A172 (cell line): ENCODE measurements around the gene NPRL2. TPM values are rescaled to one million over a fixed set of nuclear protein-coding genes. Genes with fewer than 3 reads are reported as not detected.

ENCODE experiments used
- DNase-seq: peaks from one replicate; pipeline ENCODE4 v3.0.0-alpha.2; 2015; ENCODE audit warnings: low spot score
- total RNA-seq: library from RNA; depleted of rRNA; stranded (reverse); fragments of >200 nt; shearing (Covaris generic); gene quantifications from 2 replicates; pipeline ENCODE4 v1.2.3, GENCODE V29; 2014

The NPRL2 gene
- total RNA-seq, 1 experiment from 2014 or later = 23.1 TPM

DNA sequence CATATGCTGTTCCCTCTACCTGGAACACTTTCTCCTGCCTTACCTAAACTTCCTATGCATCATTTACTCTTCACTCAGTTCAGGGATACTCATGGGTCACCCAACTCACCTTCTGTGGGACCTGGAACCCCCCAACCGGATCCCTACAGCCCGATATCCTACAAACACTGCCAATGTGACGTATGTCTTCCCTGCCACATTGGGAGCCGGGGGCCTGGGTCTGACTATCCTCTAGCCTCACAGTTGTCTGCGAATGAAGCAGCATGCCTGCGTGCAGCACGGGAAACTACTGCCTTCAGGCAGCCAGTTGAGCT, 405 bp downstream of the NPRL2 start:
- no peak for DNase-seq

DNA sequence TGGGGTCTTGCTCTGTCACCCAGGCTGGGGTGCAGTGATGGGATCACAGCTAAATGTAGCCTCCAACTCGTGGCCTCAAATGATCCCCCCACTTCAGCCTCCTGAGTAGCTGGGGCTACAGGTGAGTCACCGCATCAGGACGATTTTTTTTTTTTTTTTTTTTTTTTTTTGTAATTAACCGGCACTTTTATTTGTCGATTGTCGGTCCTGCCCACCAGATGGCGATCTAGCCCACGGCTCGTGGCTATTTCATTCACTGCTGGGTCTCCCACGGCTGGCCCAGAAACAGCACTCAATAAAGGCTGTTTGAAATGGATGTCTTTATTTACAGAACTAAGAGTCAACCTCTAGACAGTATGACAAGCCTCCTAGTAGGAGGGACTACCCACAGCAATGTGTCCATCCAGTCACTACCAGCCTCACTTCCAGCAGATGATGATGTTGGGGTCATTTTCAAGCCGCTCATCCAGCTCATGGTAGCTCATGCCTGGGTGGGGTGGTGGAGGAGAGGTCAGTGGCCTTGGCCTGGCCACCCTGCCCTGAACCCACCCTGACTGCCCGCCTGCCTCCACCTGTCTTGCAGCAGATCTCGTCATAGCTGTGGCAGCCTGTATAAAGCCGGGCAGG, 3.3 kb downstream of the NPRL2 start:
- peak; percentile 68 for DNase-seq

DNA sequence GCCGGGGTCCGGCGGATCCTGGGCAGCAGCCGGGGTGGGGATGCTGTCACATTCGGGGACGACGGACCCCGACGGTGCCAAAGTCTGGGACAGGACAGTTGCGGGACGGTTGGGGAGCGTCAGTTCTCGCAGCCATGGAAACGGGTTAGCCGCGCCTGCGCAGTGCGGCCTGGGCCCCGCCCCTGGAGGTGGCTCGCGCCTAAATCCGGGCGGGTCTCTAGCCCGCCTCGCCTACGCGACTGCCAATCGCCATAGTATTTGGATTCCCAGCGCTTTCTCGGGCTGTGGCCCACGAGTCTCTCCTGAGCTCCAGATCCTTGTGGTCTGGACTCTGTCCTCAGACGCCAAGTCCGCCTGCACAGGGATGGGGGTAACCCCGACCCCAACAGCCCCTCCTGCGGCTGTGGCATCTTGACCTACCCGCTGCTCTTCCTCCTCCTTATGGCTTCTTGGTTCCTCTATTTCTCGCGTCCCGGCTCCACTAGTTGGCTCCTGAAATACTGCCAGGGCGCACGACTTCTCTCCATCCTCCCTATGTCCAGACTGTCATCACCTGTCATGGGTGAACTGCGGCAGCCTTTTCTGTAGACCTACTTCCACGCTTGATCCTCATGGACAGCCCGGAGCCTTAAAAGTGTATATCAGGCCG, 4.9 kb downstream of the NPRL2 start, which contains the start of gene ZMYND10:
TSS of gene ZMYND10 (minus strand) at position 147 of the 649 bp plus-strand sequence. CDS start 153 bp downstream, outside the sequence.
- no peak for DNase-seq

DNA sequence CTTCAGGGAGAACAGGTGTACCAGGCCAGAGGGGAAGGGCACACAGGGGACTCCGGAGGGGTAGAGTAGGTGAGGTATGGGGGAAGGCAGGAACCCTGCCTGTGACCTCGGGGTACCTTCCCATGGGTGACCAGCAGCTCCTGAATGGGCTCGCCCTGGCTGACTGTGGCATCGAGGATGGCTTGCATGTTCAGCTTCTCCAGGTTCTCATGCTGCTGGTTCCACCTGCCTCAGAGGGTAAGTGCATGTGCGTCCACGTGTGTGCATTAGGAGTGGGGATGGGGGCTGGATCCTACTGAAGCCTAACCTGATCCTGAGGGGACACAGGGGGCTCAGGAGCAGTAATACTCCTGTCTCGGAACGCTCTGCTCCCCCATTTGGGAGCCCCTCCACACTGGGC, 5.6 kb downstream of the NPRL2 start:
- DNase-seq = no peak

DNA sequence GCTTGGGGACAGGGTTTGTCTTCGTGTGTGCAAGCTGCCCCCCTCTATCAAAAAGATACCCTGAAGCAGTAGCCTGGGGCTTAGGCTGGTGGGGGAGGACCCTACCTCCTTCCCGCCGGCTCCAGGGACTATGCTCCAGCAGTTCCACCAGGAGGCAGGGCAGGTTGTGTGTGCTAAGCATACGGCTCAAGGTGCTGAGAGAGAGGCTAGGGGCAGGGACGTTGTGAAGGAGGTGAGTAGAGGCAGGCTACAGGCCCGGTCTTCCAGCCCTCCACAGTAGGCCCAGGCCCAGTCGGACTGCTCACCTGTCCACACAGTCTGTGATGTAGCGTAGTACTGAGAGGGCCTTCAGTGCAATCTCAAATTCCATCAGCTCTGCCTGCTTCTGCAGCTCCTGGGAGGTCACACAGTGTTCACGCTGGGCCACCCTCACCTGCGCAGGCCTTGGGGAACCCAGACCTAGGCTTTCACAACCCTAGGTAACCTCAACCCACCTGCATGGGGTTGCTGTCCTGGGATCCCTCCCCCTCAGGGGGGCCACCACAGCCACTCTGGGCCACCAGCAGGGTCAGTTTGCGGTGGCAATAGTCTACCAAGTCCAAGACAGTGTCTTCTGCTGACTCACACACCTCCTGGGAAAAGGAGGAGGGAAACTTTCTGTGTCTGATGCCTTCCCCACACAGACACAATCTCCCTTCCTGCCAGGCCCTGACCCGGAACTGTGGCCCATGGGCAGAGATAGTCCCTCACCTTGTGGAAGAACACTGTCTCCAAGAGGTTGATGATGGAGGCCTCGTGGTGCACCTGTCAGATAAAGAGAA, 7.6 kb downstream of the NPRL2 start:
- no peak for DNase-seq

DNA sequence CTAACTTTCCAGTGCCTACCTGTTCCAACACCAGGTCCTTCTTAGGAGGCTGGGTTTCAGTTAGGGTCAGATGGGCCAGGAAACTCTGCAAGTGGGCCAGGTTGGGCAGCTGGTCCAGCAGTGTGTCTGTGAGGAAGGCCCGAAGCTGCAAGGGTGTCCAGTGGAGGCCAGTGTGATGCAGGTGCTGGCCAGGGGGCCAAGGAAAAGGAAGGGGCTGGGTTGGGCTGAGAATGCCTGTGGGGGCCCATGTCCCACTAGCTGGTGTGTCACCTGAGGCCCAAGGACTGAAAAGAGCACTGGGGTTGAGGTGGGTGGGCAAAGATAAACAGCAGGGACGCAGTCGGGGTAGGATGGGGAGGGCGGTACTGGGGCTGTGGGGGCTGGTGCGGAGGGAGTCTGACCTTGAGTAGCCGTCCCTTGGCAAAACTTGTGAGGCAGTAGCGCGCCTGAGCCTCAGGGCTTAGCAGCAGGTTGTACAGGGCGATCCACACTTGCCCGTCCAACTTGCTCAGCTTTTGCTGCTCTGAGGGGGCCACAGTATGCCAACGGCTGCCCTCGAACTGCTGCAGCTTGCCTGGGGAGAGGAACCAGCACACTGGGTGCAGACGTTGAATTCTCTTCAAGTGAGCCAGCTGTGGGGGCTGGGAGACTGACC, 8.5 kb downstream of the NPRL2 start:
- no peak for DNase-seq

DNA sequence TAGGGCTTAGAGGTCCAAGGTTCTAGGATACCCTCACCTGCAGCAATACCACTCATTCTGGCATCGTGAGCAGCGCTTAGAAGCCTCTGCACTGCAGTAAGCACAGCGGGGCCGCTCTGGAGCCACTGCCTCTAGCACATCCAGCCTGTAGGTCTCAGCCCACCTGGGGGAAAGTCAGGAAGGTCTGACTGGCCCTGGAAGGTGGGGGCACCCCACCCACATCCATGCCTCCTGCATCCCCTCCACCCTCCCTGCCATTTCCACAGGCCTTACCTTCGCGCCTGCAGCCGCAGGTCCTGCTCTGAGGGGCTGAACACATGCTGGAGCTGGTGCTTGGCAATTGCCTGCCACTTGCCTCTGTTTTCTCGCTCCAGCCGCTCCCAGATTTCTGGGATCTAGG, 9.0 kb downstream of the NPRL2 start:
- DNase-seq = no peak

DNA sequence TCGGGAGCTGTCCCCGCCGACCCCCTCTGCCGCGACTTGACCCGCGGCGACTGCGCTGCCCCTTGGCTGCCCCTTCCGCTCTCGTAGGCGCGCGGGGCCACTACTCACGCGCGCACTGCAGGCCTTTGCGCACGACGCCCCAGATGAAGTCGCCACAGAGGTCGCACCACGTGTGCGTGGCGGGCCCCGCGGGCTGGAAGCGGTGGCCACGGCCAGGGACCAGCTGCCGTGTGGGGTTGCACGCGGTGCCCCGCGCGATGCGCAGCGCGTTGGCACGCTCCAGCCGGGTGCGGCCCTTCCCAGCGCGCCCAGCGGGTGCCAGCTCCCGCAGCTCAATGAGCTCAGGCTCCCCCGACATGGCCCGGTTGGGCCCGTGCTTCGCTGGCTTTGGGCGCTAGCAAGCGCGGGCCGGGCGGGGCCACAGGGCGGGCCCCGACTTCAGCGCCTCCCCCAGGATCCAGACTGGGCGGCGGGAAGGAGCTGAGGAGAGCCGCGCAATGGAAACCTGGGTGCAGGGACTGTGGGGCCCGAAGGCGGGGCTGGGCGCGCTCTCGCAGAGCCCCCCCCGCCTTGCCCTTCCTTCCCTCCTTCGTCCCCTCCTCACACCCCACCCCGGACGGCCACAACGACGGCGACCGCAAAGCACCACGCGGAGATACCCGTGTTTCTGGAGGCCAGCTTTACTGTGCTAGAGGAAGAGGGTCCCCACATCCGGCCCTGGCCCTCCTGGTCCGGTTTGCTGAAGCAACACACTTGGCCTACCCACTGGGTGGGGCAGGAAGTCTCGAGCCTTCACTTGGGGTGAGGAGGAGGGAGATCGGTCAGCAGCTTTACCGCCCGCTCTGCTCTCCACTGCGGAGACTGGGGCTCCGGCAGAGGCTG, 9.9 kb downstream of the NPRL2 start, which contains the start of gene RASSF1:
TSS of gene RASSF1 (minus strand) at position 389 of the 882 bp plus-strand sequence. CDS start at position 358, 31 bp downstream.
- no peak for DNase-seq

DNA sequence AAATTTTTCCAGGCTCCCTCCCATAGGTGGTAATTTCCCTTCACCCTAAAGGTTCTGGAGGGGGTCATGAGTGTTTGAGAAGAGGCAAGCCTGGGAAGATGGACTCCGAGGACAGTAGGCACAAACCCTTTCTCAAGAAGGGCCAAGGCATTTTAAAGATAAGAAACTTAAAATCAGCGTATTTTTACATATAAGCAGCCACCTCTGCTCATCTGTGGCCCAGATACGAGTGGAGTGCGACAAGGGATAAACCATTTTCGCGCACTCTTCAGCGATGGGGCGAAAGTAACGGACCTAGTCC, 10.5 kb downstream of the NPRL2 start:
- DNase-seq = no peak

DNA sequence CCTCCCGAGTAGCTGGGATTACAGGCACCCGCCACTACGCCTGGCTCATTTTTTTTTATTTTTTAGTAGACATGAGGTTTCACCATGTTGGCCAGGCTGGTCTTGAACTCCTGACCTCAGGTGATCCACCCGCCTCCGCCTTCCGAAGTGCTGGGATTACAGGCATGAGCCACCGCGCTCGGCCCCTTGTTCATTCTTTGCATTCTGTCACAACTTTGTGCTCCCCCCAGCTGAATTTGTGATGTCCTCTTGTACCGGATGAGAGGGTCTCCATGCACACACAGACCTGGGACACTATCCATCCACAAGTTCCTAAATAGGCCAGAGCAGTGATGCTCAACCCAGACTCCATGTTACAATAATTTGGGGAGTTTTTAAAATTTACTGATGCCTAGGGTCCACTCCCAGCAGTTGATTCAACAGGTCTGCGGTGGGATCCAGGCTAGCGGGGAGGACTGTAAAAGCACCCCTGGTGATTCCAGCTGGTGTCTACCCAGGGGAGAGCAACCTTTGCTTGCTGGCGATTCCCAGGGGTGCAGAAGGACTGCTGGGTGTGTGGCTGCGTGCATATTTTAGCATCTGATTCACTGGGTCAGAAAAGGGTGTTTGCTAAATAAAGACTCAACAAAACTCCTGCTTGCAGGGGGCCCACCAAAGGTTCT, 11.0 kb downstream of the NPRL2 start:
- DNase-seq = no peak

DNA sequence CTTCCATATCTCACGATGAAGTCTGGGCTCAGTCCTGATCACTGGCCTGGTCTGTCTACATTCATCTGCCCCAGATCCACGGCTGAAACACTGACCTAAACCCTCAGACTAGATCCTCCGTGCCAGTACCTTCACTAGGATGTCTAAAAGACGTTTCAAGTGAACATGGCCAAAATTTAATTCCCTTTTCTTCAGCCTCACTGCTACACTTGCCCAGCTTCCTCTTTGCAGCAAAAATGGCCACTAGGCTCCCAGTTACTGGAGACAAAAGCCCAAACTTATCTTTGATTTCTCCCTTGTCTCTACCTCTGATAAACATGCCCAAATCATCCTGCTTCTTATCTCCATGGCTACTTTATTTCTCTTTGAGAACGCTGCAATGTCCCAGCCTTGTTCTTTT, 11.6 kb downstream of the NPRL2 start:
- no peak for DNase-seq

DNA sequence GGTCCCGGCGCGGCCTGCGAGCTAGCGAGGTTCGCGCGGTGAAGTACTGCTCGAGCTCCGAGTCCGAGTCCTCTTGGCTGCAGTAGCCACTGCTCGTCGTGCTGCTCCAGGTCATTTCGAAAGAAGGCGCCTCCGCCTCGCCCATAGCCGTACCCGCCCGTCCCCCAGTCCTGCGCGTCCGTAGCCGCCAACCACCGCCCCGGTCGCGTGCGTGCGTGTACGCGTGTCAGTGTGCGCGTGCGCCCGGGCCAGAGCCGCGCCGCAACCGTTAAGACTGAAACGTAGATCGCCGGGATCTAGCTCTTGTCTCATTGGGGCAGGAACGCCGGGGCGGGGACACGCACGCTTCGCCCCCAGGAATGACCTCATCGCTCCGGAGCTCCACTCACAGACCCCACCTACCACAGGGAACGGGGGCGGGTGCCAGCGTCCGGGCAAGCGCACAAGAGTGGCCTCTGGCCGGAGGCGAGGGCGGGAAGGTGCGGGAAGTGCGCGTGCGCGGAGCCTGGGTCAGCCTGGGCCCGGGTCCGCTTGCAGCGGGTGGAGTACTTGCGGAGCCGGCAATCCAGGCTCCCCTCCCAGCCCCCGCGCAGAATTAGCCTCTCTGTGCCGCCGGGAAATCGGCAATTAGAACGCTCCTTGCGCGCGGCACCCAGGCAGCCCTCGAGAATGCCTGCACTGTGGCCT, 13.3 kb downstream of the NPRL2 start:
- DNase-seq = peak; percentile 97

DNA sequence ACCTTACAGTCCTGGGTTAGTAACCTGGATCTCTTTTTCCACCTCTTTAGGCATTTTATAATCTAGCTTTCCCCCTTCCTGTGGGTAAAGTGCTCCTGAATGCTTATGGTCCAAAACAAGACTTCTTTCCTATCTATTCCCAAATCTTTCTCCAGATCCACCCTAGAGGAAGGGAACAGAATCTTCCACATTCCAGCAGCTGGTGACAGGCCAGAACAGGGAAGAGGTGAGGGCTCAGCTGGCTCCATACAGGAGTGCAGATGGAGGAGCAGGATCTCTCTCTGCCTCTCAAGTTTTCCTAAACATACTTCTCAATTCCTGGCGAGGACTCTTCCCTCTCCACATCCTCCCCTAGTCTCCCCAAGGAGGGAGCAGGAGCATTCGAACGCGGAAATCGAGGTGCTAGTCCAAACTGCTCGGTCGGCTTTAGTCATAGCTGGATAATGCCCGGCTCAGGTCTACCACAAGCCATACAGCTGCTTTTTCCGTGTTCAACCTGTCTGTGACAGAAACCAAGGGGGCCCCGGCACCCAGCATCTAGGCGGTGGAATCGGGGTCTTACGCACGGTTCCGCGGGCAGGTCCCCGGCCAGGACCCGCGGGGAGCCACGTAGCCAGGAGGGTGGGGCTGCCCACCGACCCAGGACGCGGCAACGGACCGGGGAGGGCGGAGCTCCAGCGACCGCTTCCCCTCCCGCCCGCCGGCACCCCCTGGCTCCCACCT, 14.0 kb downstream of the NPRL2 start:
- peak; percentile 35 for DNase-seq

DNA sequence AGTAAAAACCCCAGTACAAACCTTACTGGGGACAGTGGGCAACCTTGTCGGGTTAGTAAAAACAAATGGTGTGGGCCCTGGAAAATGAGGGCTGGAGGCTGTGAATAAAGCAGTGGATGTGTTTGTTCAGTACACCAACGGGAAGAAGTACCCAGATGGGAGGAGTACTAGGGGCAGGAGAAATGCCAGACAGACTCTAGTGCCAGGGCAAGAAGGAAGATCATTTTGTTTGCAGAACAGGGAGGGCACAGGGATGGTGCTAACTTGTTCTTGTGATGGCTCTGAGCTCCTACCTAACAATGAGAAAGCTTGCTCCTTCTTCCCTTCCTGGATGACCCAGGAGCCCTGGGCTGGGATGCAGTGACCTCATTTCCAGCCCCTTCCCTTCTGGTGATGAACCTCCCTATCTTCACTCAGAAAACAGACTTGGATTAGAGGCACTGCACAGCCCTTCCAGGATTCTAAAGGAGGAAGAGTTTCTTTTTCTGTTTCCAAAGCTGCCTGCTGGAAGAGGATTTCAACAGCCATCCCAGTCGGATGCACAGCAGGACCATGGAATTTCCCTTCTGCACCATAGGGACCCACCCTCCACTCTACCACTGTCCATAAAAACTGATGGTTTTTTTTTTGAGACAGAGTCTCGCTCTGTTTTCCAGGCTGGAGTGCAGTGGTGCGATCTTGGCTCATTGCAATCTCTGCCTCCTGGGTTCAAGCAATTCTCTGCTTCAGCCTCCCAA, 16.1 kb downstream of the NPRL2 start:
- DNase-seq = no peak

DNA sequence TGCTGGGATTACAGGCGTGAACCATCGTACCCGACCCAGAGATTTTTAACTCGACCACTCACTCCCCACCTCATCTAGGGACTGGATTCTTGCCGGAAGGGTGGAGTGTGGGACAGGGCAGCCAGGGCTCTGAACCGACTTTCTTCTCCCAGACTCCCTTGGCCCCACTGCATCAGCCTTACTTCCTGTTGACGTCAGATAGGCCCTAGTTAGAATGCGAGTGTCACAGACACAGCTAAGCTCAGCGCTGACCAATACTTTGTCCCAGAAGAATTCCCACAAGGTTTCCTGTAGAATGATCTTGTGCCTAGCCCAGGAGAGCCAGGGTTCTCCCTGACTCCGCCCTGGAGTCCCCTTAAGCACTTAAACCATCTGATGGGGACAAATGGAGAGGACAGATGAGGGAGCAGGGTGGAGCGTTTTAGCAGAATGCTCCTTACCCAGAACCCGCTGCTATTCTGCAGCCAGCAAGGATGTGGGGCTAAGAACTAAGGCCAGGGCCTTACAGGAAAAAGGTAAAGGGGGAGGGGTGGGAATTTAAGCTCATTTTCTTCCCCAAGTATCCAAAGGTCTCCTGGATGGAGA, 16.7 kb downstream of the NPRL2 start:
- no peak for DNase-seq

DNA sequence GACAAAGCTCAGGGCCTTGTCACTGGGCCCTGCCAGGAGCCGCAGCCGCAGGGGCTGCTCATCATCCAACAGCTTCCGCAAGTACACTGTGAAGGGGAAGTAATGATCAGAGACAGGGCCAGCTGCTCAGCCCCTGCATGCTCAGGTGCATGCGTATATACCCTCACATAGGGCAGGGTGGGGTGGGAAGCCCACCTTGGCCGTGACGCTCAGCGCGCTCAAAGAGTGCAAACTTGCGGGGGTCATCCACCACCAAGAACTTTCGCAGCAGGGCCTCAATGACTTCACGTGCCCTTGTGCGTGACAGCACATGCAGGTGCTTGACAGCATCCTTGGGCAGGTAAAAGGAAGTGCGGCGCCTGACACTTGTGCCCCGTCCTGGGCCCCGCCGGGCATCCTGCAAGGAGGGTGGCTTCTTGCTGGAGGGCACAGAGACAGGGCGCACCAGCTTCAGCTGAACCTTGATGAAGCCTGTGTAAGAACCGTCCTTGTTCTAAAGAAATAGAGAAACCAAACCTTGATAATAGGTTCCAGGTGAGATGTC, 19.1 kb downstream of the NPRL2 start:
- no peak for DNase-seq

DNA sequence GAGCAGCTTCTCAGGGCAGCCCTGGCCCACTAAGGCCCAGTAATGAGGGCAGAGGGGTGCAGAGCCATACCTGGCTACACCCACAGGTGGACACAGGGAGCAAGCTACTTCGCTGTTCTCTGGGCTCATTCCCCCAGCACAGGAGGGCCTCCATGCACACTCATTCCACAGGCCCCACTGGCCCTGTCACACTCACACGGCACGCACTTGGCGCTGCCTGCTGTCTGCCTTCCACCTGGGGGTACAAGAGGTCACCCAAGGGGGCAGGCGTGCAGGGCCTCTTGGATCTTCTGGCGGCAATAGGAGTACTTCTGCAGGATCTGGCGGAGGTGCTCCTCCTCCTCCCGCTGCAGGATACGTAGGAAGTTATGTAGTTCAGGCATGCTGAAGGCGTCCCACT, 20.2 kb downstream of the NPRL2 start:
- no peak for DNase-seq

DNA sequence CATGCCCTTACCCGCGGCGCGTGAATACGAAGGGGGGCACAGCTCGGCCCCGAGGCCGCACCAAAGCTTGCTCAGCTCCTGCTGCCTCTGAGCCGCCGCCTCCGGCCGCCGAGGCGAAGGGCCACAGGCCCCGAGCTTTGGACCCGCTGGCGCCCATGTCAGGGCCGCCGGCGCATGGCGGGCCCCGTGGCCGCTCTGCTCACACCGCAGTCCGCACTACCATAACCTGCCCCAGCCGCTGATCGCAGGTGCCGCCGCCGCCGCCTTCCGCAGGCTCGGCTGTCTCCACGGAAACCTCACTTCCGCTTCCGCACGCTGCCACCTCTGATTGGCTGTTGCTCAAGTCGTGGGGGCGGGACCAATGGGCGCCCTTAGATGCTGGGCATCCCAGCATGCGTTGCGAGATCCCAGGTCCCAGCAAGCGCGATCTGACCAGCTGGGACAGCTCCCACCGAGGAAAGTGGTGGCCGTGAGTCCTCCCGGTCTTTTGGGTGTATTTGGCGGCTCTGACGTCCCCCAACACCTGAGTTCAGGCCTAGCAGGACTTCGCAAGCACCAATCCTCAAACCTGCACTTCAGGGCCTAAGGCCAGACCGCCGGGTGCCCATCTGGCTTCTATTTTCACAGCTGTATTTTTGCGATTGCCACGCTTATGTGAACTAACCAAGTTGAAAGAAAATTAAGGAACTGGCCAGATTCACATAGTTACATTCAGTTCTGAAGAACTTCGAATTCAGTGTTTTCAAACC, 22.5 kb downstream of the NPRL2 start, which contains the start of gene TUSC2:
TSS of gene TUSC2 (minus strand) at position 281 of the 749 bp plus-strand sequence. CDS start at position 157, 124 bp downstream.
- peak; percentile 91 for DNase-seq
